ENCODE measurements around the gene NTRK1. TPM values are rescaled to one million over a fixed set of nuclear protein-coding genes. Genes with fewer than 3 reads are reported as not detected.
A peak's percentile ranks its signal among the peaks of the same experiment; 100 is the strongest.

NTRK1 gene
- total RNA-seq, 1 experiment from 2014 or later, result 0.89 TPM

GRCh38 chr1:156813750-156814570 lies 46.7 kb upstream of the NTRK1 start (continued):
- TF ChIP-seq CTCF (IDR thresholded peaks at IDR 0.05 in 2 of 3, conservative IDR thresholded peaks at IDR 0.05 in 1 of 3; ENCODE audit: borderline replicate concordance in 1 of 3, insufficient read depth in 1 of 3, low read depth in 2 of 3, low read length in 2 of 3), result peak in 2 of 3 experiments; percentile 57 to 73; a peak in 4 of 6 replicates

DNA sequence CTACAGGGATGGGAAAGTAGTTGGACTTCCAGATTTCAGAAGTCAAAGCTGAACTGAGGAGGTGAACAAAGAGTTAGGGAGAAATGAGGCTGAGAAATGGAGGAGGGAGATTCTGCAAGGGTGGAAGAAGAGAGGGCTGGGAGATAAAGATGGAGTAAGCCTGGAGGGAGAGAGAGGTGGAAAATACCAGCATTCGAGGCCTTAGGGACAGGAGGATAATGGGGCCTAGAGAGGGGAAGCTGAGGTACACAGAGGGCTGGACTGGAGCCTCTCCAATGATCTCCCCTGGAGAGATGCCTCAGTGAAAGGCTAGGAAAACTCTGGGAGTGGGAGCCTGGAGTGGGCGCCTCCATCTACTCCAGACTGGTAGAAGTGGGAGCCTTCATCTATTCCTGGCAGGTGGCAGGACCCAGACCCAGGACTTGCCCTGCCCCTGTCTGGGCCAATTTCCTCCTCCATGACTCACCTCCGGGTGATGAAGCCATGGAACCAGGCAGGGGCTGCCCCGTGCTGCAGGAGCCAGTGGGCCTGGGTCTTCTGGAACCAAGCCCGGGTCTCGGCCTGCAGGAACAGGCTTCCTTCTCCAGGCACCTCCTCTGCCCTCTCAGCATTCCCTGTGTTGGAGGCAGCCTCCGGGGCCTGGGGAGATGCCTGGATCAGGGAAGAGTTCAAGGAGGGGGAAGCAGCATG lies 45.9 kb upstream of the NTRK1 start:
- TF ChIP-seq CEBPB (IDR thresholded peaks at IDR 0.05; ENCODE audit: low read depth) (no peak), RAD21 (IDR thresholded peaks at IDR 0.05; ENCODE audit: low read depth) (no peak), FOSL1 (IDR thresholded peaks at IDR 0.05; ENCODE audit: low read depth) (no peak), ZFX (IDR thresholded peaks at IDR 0.05) (no peak), ELF1 (IDR thresholded peaks at IDR 0.05; ENCODE audit: borderline replicate concordance, low read depth) (no peak), TCF7L2 (IDR thresholded peaks at IDR 0.05; ENCODE audit: borderline replicate concordance, extremely low read depth, insufficient read depth, insufficient read length) (no peak), ZNF274 (IDR thresholded peaks at IDR 0.05; ENCODE audit: low read depth, low read length) (no peak), POLR2A (IDR thresholded peaks at IDR 0.05; ENCODE audit: borderline replicate concordance, extremely low read depth, insufficient read depth, insufficient read length) (no peak), YY1 (IDR thresholded peaks at IDR 0.05; ENCODE audit: extremely low read depth, insufficient replicate concordance, low read depth, low read length) (no peak), JUND (IDR thresholded peaks at IDR 0.05) (no peak), EZH2phosphoT487 (IDR thresholded peaks at IDR 0.05; ENCODE audit: borderline replicate concordance) (no peak), EGR1 (IDR thresholded peaks at IDR 0.05; ENCODE audit: low read depth) (no peak)
- TF ChIP-seq, protein P1, sequence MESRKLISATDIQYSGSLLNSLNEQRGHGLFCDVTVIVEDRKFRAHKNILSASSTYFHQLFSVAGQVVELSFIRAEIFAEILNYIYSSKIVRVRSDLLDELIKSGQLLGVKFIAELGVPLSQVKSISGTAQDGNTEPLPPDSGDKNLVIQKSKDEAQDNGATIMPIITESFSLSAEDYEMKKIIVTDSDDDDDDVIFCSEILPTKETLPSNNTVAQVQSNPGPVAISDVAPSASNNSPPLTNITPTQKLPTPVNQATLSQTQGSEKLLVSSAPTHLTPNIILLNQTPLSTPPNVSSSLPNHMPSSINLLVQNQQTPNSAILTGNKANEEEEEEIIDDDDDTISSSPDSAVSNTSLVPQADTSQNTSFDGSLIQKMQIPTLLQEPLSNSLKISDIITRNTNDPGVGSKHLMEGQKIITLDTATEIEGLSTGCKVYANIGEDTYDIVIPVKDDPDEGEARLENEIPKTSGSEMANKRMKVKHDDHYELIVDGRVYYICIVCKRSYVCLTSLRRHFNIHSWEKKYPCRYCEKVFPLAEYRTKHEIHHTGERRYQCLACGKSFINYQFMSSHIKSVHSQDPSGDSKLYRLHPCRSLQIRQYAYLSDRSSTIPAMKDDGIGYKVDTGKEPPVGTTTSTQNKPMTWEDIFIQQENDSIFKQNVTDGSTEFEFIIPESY (IDR thresholded peaks at IDR 0.05; ENCODE audit: extremely low read depth, insufficient replicate concordance, low read length), result no peak
- TF ChIP-seq, protein P2, sequence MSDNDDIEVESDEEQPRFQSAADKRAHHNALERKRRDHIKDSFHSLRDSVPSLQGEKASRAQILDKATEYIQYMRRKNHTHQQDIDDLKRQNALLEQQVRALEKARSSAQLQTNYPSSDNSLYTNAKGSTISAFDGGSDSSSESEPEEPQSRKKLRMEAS (IDR thresholded peaks at IDR 0.05), result no peak
- no peaks in the 10 kb centered on the region for H3K27me3 ChIP-seq (ENCODE audit: insufficient read depth, low read length)
- H2AFZ ChIP-seq (ENCODE audit: low read depth, low read length, poor library complexity, severe bottlenecking), result no peak overlapping the region
- H3K4me2 ChIP-seq (ENCODE audit: low read length), result peak overlapping the region; percentile 99
- no peaks in the 10 kb centered on the region for H3K79me2 ChIP-seq (ENCODE audit: insufficient read depth, low read length)
- ChIA-PET CTCF (interaction anchor here (0.9 to 2.0 kb wide), 5 partner anchors 7 to 45 kb away, joined by 4 to 9 read pairs (median 5); partner anchors contain the start of gene INSRR), RAD21 (ENCODE audit: low non-redundant PET in 1 of 2, low total read pairs in 2 of 2, uncharacterized antibody in 2 of 2, unreplicated experiment in 2 of 2) (interaction anchor here in 1 of 2 experiments (0.7 kb wide), 1 partner anchor 44 kb away, joined by 3 read pairs; the partner anchor contains the start of gene INSRR), POLR2A (interaction anchor here (1.1 kb wide), 1 partner anchor 10 kb away, joined by 3 read pairs; no protein-coding TSS in a partner anchor)
- peak overlapping the region in 1 of 2 experiments; percentile 66; a peak in 2 of 4 replicates for H3K4me3 ChIP-seq (replicated peaks in 1 of 2; ENCODE audit: low read depth in 1 of 2, low read length in 2 of 2)
- no TSS peak for BruUV-seq (replicated peaks)
- no peaks in the 10 kb centered on the region for H3K9me3 ChIP-seq (ENCODE audit: control insufficient read depth in 1 of 2, insufficient read depth in 1 of 2, low read depth in 1 of 2, low read length in 2 of 2)
- peak overlapping the region; percentile 73 for H3K9ac ChIP-seq (ENCODE audit: low read length)
- no peaks in the 10 kb centered on the region for H3K9me2 ChIP-seq (ENCODE audit: insufficient read depth)
- no peaks in the 10 kb centered on the region for H3K36me3 ChIP-seq (ENCODE audit: control insufficient read depth in 1 of 2, insufficient read depth in 2 of 2, low read length in 2 of 2)
- intact Hi-C loops (cut with micrococcal nuclease), result no loop called here
- H3K4me1 ChIP-seq (ENCODE audit: control insufficient read depth in 1 of 2, insufficient read depth in 2 of 2, low read length in 2 of 2), result peaks cover 15 to 40% of the 10 kb centered on the region in 2 experiments; a peak in 3 of 4 replicates
- no peak for DNase-seq (ENCODE audit: low read depth, low spot score)
- H3K27ac ChIP-seq (ENCODE audit: low read depth, low read length), result no peak overlapping the region; the same call in 1 of the 2 replicates
- H4K20me1 ChIP-seq (ENCODE audit: insufficient read depth), result no peaks in the 10 kb centered on the region
- ATAC-seq, result no peak

All from HCT116 (cell line).